ENCODE results near the gene TMPRSS2. TPM values are rescaled to one million over a fixed set of nuclear protein-coding genes. Genes with fewer than 3 reads are reported as not detected.
"Not testable (repeated sequence)": the region's sequence is repeated elsewhere in the genome, so short reads cannot be mapped to it uniquely, and the experiment has no call there.

The TMPRSS2 gene
- total RNA-seq, 4 donors from 2014 or later = 12.2 to 50.5 (median 29.2) TPM

DNA sequence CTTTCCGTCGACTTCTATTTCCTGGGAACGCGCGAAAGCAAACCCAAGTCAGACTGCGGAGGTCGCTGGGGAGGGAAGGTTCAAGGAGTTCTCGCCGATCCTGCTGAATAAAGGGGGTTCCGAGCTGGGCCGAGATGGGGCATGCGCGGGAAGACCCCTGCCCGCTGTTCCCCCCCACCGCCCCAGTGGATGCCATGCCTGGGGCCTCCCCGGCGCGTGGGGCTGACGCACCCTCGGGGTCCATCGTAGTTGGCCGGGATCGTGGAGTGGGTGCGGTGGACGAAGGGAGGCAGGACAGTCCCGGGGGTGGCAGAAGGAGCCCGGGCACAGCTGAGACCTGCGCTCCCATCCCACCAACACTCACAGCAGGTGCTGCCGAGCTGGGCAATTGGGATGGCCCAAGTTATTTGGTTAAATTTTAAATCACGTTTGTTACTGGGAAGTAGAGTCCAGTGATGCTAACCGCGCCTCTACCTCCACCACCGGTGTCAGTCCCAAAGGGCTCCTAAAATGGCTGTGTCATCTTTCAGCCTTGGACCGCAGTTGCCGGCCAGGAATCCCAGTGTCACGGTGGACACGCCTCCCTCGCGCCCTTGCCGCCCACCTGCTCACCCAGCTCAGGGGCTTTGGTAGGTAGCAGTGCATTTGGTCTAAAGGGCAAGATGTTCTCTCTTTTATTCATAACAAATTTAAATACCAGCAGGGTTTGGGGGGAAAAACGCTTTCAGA, 81.1 kb downstream of the TMPRSS2 start:
- intact Hi-C loops (cut with DNase I) = no loop called here
- TF ChIP-seq CTCF (IDR thresholded peaks at IDR 0.05) (no peak), POLR2A (IDR thresholded peaks at IDR 0.05) (no peak)
- H3K27ac ChIP-seq = peak overlapping the region; percentile 79 to 86 (median 80)
- no peaks in the 10 kb centered on the region for H3K9me3 ChIP-seq
- no peaks in the 10 kb centered on the region for H3K27me3 ChIP-seq
- H3K4me1 ChIP-seq = peaks cover 0 to 31% (median 13%) of the 10 kb centered on the region in 3 donors
- H3K4me3 ChIP-seq = peak overlapping the region; percentile 45 to 95 (median 75)
- no peak for DNase-seq
- 42 to 58% methylated on average over 12 to 15 of the region's 41 CpGs for WGBS, 2 donors
- peaks cover 0 to 42% (median 7%) of the 10 kb centered on the region in 3 donors for H3K36me3 ChIP-seq

- WGBS, 2 donors = 0 to 1% methylated on average over 16 to 18 of the region's 65 CpGs
- H3K4me3 ChIP-seq = peak within 1 kb of the TSS; percentile 45 to 95 (median 75)
- DNase-seq = no peak
- H3K9me3 ChIP-seq = no peaks in the 10 kb centered on the region
- peak within 1 kb of the TSS; percentile 79 to 86 (median 80) for H3K27ac ChIP-seq
- no peaks in the 10 kb centered on the region for H3K27me3 ChIP-seq
- peaks cover 0 to 35% (median 0%) of the 10 kb centered on the region in 3 donors for H3K36me3 ChIP-seq
- intact Hi-C loops (cut with DNase I) = no loop called here
- peaks cover 0 to 38% (median 14%) of the 10 kb centered on the region in 3 donors for H3K4me1 ChIP-seq
- TF ChIP-seq CTCF (IDR thresholded peaks at IDR 0.05) = no peak
- peak in 3 of 4 donors; percentile 17 to 80 (median 78) for TF ChIP-seq POLR2A (IDR thresholded peaks at IDR 0.05)
Measured at GRCh38 chr21:41425954-41426675, 81.8 kb downstream of the TMPRSS2 start, which contains the start of gene MX1. MX1 (plus strand) TSS chr21:41426239; CDS start chr21:41432071, 5,832 bp downstream.

- Histone ChIP-seq H3K36me3 (peaks cover 0 to 30% (median 0%) of the 10 kb centered on the region in 3 donors), H3K9me3 (no peaks in the 10 kb centered on the region), H3K4me3 (peak overlapping the region; percentile 45 to 95 (median 75)), H3K27ac (peak overlapping the region; percentile 79 to 86 (median 80)), H3K27me3 (no peaks in the 10 kb centered on the region), H3K4me1 (peaks cover 0 to 43% (median 19%) of the 10 kb centered on the region in 3 donors)
- intact Hi-C loops (cut with DNase I) = no loop called here
- WGBS, 2 donors = 43 to 60% methylated on average over 1 to 5 of the region's 7 CpGs
- DNase-seq = no peak
- TF ChIP-seq CTCF (IDR thresholded peaks at IDR 0.05) (no peak), POLR2A (IDR thresholded peaks at IDR 0.05) (no peak)
Measured at GRCh38 chr21:41425588-41425953, 82.4 kb downstream of the TMPRSS2 start.

GRCh38 chr21:41423305-41423636, 84.7 kb downstream of the TMPRSS2 start:
- intact Hi-C loops (cut with DNase I); H3K27ac ChIP-seq: not testable (repeated sequence)
- 79 to 81% methylated on average over 5 of the region's 5 CpGs for WGBS, 2 donors

GRCh38 chr21:41422546-41423304, 85.2 kb downstream of the TMPRSS2 start:
- WGBS, 2 donors = 92 to 98% methylated on average over 12 to 16 of the region's 19 CpGs
- Histone ChIP-seq H3K4me1 (peaks cover 3 to 61% (median 33%) of the 10 kb centered on the region in 3 donors), H3K4me3 (no peak overlapping the region), H3K27ac (peak overlapping the region in 2 of 4 donors; percentile 32 to 94), H3K36me3 (peaks cover 0 to 3% (median 0%) of the 10 kb centered on the region in 3 donors), H3K9me3 (no peaks in the 10 kb centered on the region), H3K27me3 (no peaks in the 10 kb centered on the region)
- TF ChIP-seq POLR2A (IDR thresholded peaks at IDR 0.05) (no peak), CTCF (IDR thresholded peaks at IDR 0.05) (no peak)
- intact Hi-C loops (cut with DNase I) = no loop called here
- no peak for DNase-seq

More at GRCh38 chr21:41423305-41423636, 84.7 kb downstream of the TMPRSS2 start:
- H3K4me3 ChIP-seq, H3K36me3 ChIP-seq, DNase-seq, H3K9me3 ChIP-seq, H3K27me3 ChIP-seq: not testable (repeated sequence)
- H3K4me1 ChIP-seq = peaks cover 3 to 62% (median 29%) of the 10 kb centered on the region in 3 donors

GRCh38 chr21:41420998-41421397, 87.0 kb downstream of the TMPRSS2 start:
- Histone ChIP-seq H3K4me3 (peak overlapping the region; percentile 47 to 73 (median 62)), H3K4me1 (peaks cover 3 to 48% (median 25%) of the 10 kb centered on the region in 3 donors), H3K27ac (peak overlapping the region; percentile 91 to 96 (median 94))
- H3K27me3 ChIP-seq; intact Hi-C loops (cut with DNase I); H3K9me3 ChIP-seq; H3K36me3 ChIP-seq; DNase-seq: not testable (repeated sequence)
- WGBS, 2 donors = 31 to 53% methylated on average over 6 to 8 of the region's 8 CpGs
